GM12892 (cell line): Measurements from ENCODE around the gene MYCBP.

Source experiments
- POLR2A ChIP-seq: IDR thresholded peaks from 2 replicates; pipeline ENCODE4 v1.6.1; 2011; ENCODE audit warnings: low read depth, low read length, control low read depth
- POLR2AphosphoS5 ChIP-seq: IDR thresholded peaks from 2 replicates; pipeline ENCODE4 v1.6.1; 2011; ENCODE audit warnings: low read depth, low read length, control low read depth
- TAF1 ChIP-seq: IDR thresholded peaks from 2 replicates; pipeline ENCODE4 v1.6.1; 2011; ENCODE audit warnings: low read depth, mild to moderate bottlenecking, control low read depth, low read length, borderline replicate concordance

DNA sequence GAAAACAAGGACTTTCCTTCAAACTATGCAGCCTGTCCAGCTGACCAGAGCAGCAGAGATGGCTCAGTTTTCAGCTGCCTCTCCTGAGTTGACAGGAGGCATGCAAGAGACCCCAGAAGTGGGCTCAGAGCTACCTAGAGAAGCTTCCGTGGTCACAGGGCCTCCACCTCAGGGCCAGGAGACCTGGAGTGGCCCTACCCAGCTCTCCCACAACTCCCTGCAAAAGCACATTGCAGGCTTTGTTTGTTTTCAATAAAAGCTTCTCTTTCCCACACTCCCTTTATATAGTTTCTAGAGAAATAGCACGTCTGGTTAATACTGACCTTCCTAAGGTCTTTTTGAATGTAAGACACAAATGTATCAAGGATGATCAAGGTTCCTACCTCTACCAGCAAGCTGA, 53.6 kb downstream of the MYCBP start:
- no peak for TF ChIP-seq TAF1
- TF ChIP-seq POLR2A = no peak
- no peak for TF ChIP-seq POLR2AphosphoS5
